HAP-1 (cell line): ENCODE measurements around the gene TPCN2.

Experiments
- DNase-seq, 2 experiments: peaks; one replicate each; pipeline ENCODE4 v3.0.0-alpha.2; 2016 to 2020; ENCODE audit warnings: low spot score in 2 of 2
- H3K27me3 ChIP-seq: fragments of 250-450 bp; sonication (Bioruptor Pico); 2 replicates; pipeline ENCODE4 v1.5.1; 2020; ENCODE audit warnings: low read depth, mild to moderate bottlenecking, moderate library complexity
- H3K36me3 ChIP-seq: fragments of 250-450 bp; sonication (Bioruptor Pico); replicated peaks from 2 replicates; pipeline ENCODE4 v1.5.1; 2020; ENCODE audit warnings: mild to moderate bottlenecking
- H3K4me1 ChIP-seq: fragments of 250-450 bp; sonication (Bioruptor Pico); 2 replicates; pipeline ENCODE4 v1.5.1; 2020; ENCODE audit warnings: mild to moderate bottlenecking
- H3K4me3 ChIP-seq: fragments of 250-450 bp; sonication (Bioruptor Pico); 2 replicates; pipeline ENCODE4 v1.5.1; 2020; ENCODE audit warnings: mild to moderate bottlenecking, moderate library complexity
- H3K9me3 ChIP-seq: fragments of 250-450 bp; sonication (Bioruptor Pico); 2 replicates; pipeline ENCODE4 v1.5.1; 2020; ENCODE audit warnings: mild to moderate bottlenecking, moderate library complexity
- in situ Hi-C: fragments of 300-500 bp; cut with MboI; formaldehyde crosslinking; loops from 3 replicates; pipeline ENCODE4 v1.14.3; 2020; ENCODE audit warnings: low sequenced_read_pairs, inconsistent platforms, mixed read lengths

TPCN2 gene

DNA sequence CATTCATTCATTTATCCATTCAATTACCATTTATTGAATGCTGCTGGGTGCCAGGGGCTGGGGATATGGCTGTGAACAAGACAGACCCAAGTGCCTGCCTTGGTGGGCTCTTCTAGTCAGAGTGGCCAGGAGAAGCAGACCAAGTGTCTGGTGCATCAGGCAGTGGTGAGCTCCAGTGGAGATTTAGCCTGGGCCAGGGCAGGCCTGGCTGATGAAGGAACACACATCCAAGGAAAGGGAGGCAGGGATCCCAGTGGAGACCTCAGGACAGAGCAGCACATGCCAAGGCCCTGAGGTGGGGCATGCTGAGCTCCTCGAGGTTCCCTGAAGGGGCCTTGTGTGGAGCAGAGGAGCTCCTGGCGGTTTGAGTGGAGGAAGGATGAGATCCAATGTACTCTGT, 60.4 kb downstream of the TPCN2 start:
- no peaks in the 10 kb centered on the region for H3K4me1 ChIP-seq
- in situ Hi-C loops: loop anchor here (5.0 kb wide), 1 partner anchor 533 kb away; the partner anchor contains the start of gene CCND1
- H3K9me3 ChIP-seq: no peaks in the 10 kb centered on the region
- H3K27me3 ChIP-seq: no peaks in the 10 kb centered on the region; the same call in 1 of the 2 replicates
- H3K36me3 ChIP-seq: no peaks in the 10 kb centered on the region
- no peak overlapping the region for H3K4me3 ChIP-seq
- no peak for DNase-seq

GRCh38 chr11:69110451-69110850, 61.7 kb downstream of the TPCN2 start:
- H3K4me1 ChIP-seq: no peaks in the 10 kb centered on the region
- in situ Hi-C loops: no loop called here
- no peak overlapping the region for H3K4me3 ChIP-seq
- no peaks in the 10 kb centered on the region for H3K36me3 ChIP-seq
- DNase-seq: no peak
- no peaks in the 10 kb centered on the region for H3K9me3 ChIP-seq
- no peaks in the 10 kb centered on the region; the same call in 1 of the 2 replicates for H3K27me3 ChIP-seq

GRCh38 chr11:69111624-69112542, 63.2 kb downstream of the TPCN2 start:
- Histone ChIP-seq H3K9me3 (no peaks in the 10 kb centered on the region), H3K27me3 (no peaks in the 10 kb centered on the region), H3K4me3 (no peak overlapping the region), H3K4me1 (no peaks in the 10 kb centered on the region), H3K36me3 (no peaks in the 10 kb centered on the region)
- in situ Hi-C loops: no loop called here
- DNase-seq: no peak

- H3K4me3 ChIP-seq: no peak overlapping the region
- no peaks in the 10 kb centered on the region for H3K9me3 ChIP-seq
- H3K4me1 ChIP-seq: no peaks in the 10 kb centered on the region
- H3K27me3 ChIP-seq: no peaks in the 10 kb centered on the region
- no peaks in the 10 kb centered on the region for H3K36me3 ChIP-seq
- in situ Hi-C loops: no loop called here
- no peak for DNase-seq
Observed at GRCh38 chr11:69113226-69113625, 64.5 kb downstream of the TPCN2 start.

DNA sequence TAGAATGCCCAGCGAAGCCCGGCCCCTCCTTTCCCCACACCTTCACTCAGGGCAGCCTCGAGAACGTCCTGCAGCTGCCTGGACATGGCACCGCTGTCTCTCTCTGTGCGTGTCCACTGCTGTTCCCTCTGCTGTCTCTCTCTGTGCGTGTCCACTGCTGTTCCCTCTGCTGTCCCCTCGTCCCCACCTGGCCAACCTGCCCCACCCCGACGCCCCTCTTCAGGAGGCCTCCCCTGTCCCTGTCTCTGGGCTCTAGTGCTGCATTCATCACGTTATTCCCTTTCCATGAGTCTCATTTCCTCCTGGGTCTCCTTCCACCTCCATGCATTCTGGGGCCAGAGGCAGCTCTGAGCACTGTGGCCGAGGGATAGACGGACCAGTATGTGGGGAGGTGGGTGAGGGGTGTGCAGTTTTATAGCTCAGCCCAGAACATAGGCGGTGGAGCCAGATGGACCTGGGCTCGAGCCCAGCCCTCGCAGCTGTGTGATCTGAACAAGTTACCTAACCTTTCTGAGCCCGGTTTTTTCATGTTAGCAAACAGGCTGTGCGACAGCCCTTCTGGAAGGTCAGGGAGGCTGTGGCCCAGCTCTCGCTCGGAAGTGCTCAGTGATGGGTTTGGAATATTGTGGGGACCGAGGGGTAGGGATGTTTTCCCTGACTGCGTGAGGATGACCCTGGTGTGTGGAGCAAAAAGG, 65.1 kb downstream of the TPCN2 start:
- Histone ChIP-seq H3K9me3 (no peaks in the 10 kb centered on the region), H3K4me3 (no peak overlapping the region), H3K27me3 (no peaks in the 10 kb centered on the region), H3K4me1 (no peaks in the 10 kb centered on the region), H3K36me3 (no peaks in the 10 kb centered on the region)
- DNase-seq: no peak
- in situ Hi-C loops: no loop called here

DNA sequence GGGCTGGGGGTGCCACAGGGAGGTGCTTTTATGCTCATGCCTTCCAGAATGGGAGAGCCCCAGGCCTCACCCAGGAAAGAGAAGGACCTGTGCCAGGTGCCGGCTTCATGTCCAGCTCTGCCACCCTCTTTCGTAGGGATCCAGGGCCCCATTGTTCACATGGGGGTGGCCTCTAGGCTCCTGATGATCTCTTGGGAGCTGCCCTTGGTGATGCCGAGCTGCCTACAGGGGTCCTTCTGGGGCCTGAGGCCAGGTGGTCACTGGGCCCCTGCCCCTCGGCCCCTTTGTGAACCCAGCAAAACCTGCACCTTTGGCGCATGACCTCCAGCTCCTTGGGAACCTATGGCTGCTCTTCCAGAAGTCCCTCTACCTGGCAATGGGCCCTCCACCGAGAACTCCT, 65.6 kb downstream of the TPCN2 start:
- no peak overlapping the region for H3K4me3 ChIP-seq
- in situ Hi-C loops: no loop called here
- no peak for DNase-seq
- no peaks in the 10 kb centered on the region for H3K36me3 ChIP-seq
- H3K9me3 ChIP-seq: no peaks in the 10 kb centered on the region
- no peaks in the 10 kb centered on the region for H3K27me3 ChIP-seq
- no peaks in the 10 kb centered on the region for H3K4me1 ChIP-seq

- no peaks in the 10 kb centered on the region for H3K36me3 ChIP-seq
- H3K4me1 ChIP-seq: no peaks in the 10 kb centered on the region
- H3K4me3 ChIP-seq: no peak overlapping the region
- no peak for DNase-seq
- in situ Hi-C loops: no loop called here
- no peaks in the 10 kb centered on the region for H3K9me3 ChIP-seq
- H3K27me3 ChIP-seq: no peaks in the 10 kb centered on the region
Observed at GRCh38 chr11:69114811-69115523, 66.2 kb downstream of the TPCN2 start.

DNA sequence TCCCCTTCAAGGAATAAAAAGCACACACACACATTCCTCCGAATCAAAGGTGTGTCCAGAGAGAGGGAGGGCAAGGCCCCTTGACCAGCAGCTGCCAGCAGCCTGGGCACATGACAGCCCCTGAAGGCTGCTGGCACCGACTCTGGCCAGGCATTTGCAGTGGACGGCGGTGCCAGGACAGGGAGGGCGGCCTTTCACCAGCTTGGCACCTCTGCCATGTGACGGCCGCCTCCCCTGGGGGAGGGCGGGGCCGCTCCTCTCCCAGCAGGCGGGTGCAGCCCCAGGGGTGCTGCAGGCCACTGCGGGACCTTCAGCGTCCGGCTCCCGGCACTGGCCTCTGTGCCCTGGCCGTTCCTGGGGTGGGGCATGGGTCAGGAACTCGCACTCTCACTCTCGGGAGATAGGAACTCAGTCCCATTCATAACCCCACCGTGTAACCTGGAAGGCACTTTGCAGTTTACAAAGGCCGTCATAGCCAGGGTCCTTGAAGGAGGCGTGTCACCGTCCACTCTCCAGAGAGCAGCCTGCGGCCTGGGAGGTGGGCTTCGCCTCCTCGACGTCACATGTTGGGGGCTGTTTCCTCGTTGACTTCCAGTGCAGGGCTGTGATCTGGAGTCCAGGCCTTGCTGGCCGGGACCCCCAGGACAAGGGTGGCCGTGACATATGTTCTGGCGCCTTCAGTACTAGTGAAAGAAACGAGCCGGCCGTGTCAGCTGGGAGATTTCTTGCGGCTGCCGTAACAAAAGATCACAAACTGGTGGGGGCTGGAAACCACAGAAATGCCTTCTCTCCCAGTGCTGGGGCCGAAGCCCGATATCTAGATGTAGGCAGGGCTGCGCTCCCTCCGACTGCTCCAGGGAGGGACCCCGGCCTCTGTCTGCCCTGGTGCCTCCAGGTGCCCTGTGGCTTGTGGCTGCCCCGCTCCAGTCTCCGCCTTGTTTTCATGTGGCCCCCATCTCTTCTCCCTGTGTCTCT, 67.1 kb downstream of the TPCN2 start:
- in situ Hi-C loops: no loop called here
- no peak for DNase-seq

GRCh38 chr11:69116671-69117070, 67.9 kb downstream of the TPCN2 start:
- Histone ChIP-seq H3K27me3 (no peaks in the 10 kb centered on the region), H3K4me1 (no peaks in the 10 kb centered on the region), H3K36me3 (no peaks in the 10 kb centered on the region), H3K4me3 (no peak overlapping the region), H3K9me3 (no peaks in the 10 kb centered on the region)
- no peak for DNase-seq
- in situ Hi-C loops: no loop called here

More for the DNA sequence above, 67.1 kb downstream of the TPCN2 start:
- no peak overlapping the region for H3K4me3 ChIP-seq
- H3K36me3 ChIP-seq: no peaks in the 10 kb centered on the region
- no peaks in the 10 kb centered on the region for H3K4me1 ChIP-seq
- H3K9me3 ChIP-seq: no peaks in the 10 kb centered on the region
- H3K27me3 ChIP-seq: no peaks in the 10 kb centered on the region

- Histone ChIP-seq H3K4me3 (no peak overlapping the region), H3K9me3 (no peaks in the 10 kb centered on the region), H3K27me3 (no peaks in the 10 kb centered on the region), H3K4me1 (peaks cover 2% of the 10 kb centered on the region; the same call in 1 of the 2 replicates), H3K36me3 (no peaks in the 10 kb centered on the region)
- in situ Hi-C loops: no loop called here
- DNase-seq: no peak
Observed at GRCh38 chr11:69119190-69119589, 70.5 kb downstream of the TPCN2 start.

GRCh38 chr11:69120096-69120875, 71.6 kb downstream of the TPCN2 start:
- Histone ChIP-seq H3K4me3 (no peak overlapping the region), H3K36me3 (no peaks in the 10 kb centered on the region), H3K27me3 (no peaks in the 10 kb centered on the region), H3K9me3 (no peaks in the 10 kb centered on the region), H3K4me1 (peaks cover 2% of the 10 kb centered on the region; the same call in 1 of the 2 replicates)
- no peak for DNase-seq
- in situ Hi-C loops: no loop called here

DNA sequence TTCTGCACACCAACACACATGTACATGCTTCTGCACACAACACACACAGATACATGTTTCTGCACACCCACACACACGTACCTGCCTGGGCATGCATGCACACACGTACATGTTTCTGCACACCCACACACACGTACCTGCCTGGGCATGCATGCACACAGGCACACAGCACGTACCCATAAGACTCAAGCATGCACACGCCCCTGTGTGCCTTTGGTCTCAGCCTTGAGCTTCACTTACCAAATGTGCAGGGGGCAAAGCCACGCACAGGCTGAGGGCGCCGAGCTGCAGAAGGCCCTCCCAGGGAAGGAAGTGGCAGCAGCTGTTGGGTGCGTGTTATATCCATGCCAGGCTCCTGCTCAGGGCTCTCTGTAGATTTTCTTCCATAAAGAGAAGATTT, 72.3 kb downstream of the TPCN2 start:
- in situ Hi-C loops: no loop called here
- DNase-seq: no peak
- H3K36me3 ChIP-seq: no peaks in the 10 kb centered on the region
- no peaks in the 10 kb centered on the region for H3K27me3 ChIP-seq
- H3K4me3 ChIP-seq: no peak overlapping the region
- peaks cover 2% of the 10 kb centered on the region; the same call in 1 of the 2 replicates for H3K4me1 ChIP-seq
- no peaks in the 10 kb centered on the region for H3K9me3 ChIP-seq
